Prostate gland (tissue), 2 donors: Measurements from ENCODE around the gene ARHGEF17. TPM values are rescaled to one million over a fixed set of nuclear protein-coding genes. Genes with fewer than 3 reads are reported as not detected.

Experiments
- DNase-seq: peaks from one replicate; pipeline ENCODE4 v3.0.0-alpha.2; 2019; ENCODE audit warnings: low spot score
- H3K27ac ChIP-seq, 2 donors: fragments of 200-600 bp; sonication (generic); 2 replicates each; pipeline ENCODE4 v1.5.1; 2017 to 2019
- H3K27me3 ChIP-seq: fragments of 200-600 bp; sonication (generic); replicated peaks from 2 replicates; pipeline ENCODE4 v1.5.1; 2019; ENCODE audit not compliant: insufficient read depth
- H3K36me3 ChIP-seq, 2 donors: fragments of 200-600 bp; sonication (generic); 1 replicate in 1 of 2; 2 replicates in 1 of 2; pipeline versions ENCODE4 v1.5.1 to v1.8.1; 2017 to 2019
- H3K4me1 ChIP-seq: fragments of 200-600 bp; sonication (generic); replicated peaks from 2 replicates; pipeline ENCODE4 v1.5.1; 2019
- H3K4me3 ChIP-seq, 2 donors: fragments of 200-600 bp; sonication (generic); 2 replicates each; pipeline ENCODE4 v1.5.1; 2017 to 2019
- H3K9me3 ChIP-seq: fragments of 200-600 bp; sonication (generic); 2 replicates; pipeline ENCODE4 v1.5.1; 2017
- POLR2A ChIP-seq: fragments of 450-650 bp; IDR thresholded peaks from one replicate; pipeline ENCODE4 v1.6.1; 2016; ENCODE audit warnings: antibody characterized with exemption, mild to moderate bottlenecking
- POLR2AphosphoS5 ChIP-seq: sonication (generic); formaldehyde crosslinking; IDR thresholded peaks from one replicate; pipeline ENCODE4 v1.6.1; 2017; ENCODE audit warnings: antibody characterized with exemption
- WGBS: methylation state at CpG from one replicate; pipeline ENCODE4 v1.1.5; 2018; 5-methylcytosine and 5-hydroxymethylcytosine counted together
- intact Hi-C: fragments of 100-400 bp; cut with DNase I; formaldehyde crosslinking; loops from one replicate; pipeline ENCODE4 v1.14.2; 2022
- total RNA-seq, 2 donors: library from RNA; depleted of rRNA; stranded (reverse); fragments of >200 nt; gene quantifications; one replicate each; pipeline ENCODE4 v1.1.0, GENCODE V29; 2016
- TF ChIP-seq, protein P1 (sequence below), 4 experiments: fragments of 200-600 bp in 2 of 4; fragments of 450-650 bp in 2 of 4; sonication (generic) in 2 of 4; IDR thresholded peaks; 1 replicate in 3 of 4; 2 replicates in 1 of 4; pipeline ENCODE4 v1.5.1; 2016 to 2019; ENCODE audit warnings: antibody characterized with exemption in 4 of 4, mild to moderate bottlenecking in 2 of 4, moderate library complexity in 2 of 4

Gene ARHGEF17
- total RNA-seq, 2 donors from 2014 or later, result 34.0 to 66.9 TPM

DNA sequence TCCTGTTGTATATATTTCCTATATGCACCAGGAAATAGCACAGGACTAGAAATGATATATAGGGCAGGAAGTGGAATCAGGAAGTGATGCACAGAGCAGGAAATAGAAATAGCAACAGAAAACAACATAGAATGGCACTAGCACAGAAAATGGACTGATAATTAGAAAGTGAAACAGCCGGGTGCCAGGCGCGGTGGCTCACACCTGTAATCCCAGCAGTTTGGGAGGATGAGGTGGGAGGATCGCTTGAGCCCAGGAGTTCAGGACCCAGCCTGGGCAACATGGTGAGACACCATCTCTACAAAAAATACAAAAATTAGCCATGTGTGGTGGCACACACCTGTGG is 58.2 kb downstream of the ARHGEF17 start:
- TF ChIP-seq POLR2AphosphoS5 (no peak), POLR2A (no peak)
- TF ChIP-seq, protein P1, sequence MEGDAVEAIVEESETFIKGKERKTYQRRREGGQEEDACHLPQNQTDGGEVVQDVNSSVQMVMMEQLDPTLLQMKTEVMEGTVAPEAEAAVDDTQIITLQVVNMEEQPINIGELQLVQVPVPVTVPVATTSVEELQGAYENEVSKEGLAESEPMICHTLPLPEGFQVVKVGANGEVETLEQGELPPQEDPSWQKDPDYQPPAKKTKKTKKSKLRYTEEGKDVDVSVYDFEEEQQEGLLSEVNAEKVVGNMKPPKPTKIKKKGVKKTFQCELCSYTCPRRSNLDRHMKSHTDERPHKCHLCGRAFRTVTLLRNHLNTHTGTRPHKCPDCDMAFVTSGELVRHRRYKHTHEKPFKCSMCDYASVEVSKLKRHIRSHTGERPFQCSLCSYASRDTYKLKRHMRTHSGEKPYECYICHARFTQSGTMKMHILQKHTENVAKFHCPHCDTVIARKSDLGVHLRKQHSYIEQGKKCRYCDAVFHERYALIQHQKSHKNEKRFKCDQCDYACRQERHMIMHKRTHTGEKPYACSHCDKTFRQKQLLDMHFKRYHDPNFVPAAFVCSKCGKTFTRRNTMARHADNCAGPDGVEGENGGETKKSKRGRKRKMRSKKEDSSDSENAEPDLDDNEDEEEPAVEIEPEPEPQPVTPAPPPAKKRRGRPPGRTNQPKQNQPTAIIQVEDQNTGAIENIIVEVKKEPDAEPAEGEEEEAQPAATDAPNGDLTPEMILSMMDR (IDR thresholded peaks at IDR 0.05), result no peak
- DNase-seq, result no peak
- no peaks in the 10 kb centered on the region for H3K27me3 ChIP-seq
- no peaks in the 10 kb centered on the region for H3K9me3 ChIP-seq
- H3K27ac ChIP-seq, result no peak overlapping the region
- H3K36me3 ChIP-seq, result peaks cover 15 to 18% of the 10 kb centered on the region in 2 donors
- 86% methylated on average over 4 of the region's 4 CpGs for WGBS
- H3K4me3 ChIP-seq, result no peak overlapping the region
- intact Hi-C loops, result no loop called here
- no peaks in the 10 kb centered on the region for H3K4me1 ChIP-seq

GRCh38 chr11:73366953-73367352 is 58.9 kb downstream of the ARHGEF17 start:
- intact Hi-C loops, result no loop called here
- Histone ChIP-seq H3K9me3 (no peaks in the 10 kb centered on the region), H3K27me3 (no peaks in the 10 kb centered on the region), H3K4me3 (no peak overlapping the region), H3K4me1 (no peaks in the 10 kb centered on the region), H3K36me3 (peaks cover 15 to 18% of the 10 kb centered on the region in 2 donors), H3K27ac (no peak overlapping the region)
- WGBS, result 78% methylated on average over 6 of the region's 6 CpGs
- TF ChIP-seq, protein P1 (IDR thresholded peaks at IDR 0.05), result no peak
- no peak for TF ChIP-seq POLR2AphosphoS5
- TF ChIP-seq POLR2A, result no peak
- DNase-seq, result no peak

- Histone ChIP-seq H3K9me3 (no peaks in the 10 kb centered on the region), H3K4me3 (no peak overlapping the region), H3K27me3 (no peaks in the 10 kb centered on the region), H3K27ac (no peak overlapping the region), H3K36me3 (peaks cover 10 to 18% of the 10 kb centered on the region in 2 donors), H3K4me1 (no peaks in the 10 kb centered on the region)
- intact Hi-C loops, result no loop called here
- WGBS, result 83% methylated on average over 20 of the region's 20 CpGs
- DNase-seq, result no peak
- TF ChIP-seq, protein P1 (IDR thresholded peaks at IDR 0.05), result no peak
- TF ChIP-seq POLR2AphosphoS5, result no peak
- TF ChIP-seq POLR2A, result no peak
Observed at GRCh38 chr11:73367482-73368024, 59.5 kb downstream of the ARHGEF17 start.

DNA sequence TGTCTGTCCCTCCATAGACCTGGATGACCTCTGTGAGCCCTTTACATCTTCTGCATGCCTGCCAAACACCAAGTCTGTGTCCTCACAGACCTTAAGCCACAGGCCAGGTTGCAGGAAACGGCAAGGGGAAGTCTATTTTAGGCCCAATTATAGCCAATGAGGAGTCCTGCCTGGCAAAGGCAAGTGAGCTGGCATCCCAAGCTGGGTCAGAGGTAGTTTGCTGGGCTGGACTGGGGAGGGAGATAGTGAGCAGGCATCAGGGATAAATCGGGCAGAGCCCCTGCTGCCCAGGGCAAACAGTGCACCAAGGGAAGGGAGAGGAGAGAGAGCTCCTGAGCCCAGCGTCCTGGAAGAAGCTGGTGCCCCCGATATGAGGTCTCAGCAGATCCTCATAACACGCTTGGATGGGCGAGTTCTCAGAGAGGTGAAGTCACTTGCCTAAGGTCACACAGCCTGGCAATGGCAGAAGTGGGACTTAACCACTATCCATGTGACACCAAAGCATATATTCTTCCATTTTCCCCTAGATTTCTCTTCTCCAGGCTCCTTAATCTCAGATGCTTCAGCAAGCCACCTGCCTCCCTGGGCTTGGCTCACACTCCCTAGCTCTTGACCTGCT is 64.4 kb downstream of the ARHGEF17 start:
- TF ChIP-seq POLR2AphosphoS5 (no peak), POLR2A (no peak)
- TF ChIP-seq, protein P1 (IDR thresholded peaks at IDR 0.05), result no peak
- Histone ChIP-seq H3K9me3 (no peaks in the 10 kb centered on the region), H3K4me3 (no peak overlapping the region), H3K27ac (no peak overlapping the region), H3K36me3 (no peaks in the 10 kb centered on the region), H3K4me1 (peaks cover 3% of the 10 kb centered on the region), H3K27me3 (no peaks in the 10 kb centered on the region)
- 55% methylated on average over 6 of the region's 6 CpGs for WGBS
- DNase-seq, result no peak
- intact Hi-C loops, result no loop called here

DNA sequence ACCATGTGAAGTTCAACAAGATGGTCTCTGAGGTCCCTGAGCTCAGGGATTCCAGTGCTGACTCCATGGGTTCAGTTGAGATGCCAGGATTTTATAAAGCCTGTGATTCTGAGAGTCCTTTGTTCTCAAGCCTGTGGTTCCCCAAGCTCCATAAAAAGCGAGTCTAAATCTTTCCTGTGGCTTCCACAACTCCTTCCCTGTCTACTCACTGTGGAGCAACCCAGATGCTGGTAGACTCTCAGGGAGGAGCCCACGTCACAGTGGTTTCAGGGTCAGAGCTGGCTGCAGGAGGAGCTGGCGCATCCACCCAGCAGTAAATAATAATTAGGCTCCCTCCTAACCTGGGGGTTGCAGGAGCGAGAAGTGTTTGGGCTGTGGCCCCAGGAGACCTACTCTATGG is 66.1 kb downstream of the ARHGEF17 start:
- no peak for DNase-seq
- intact Hi-C loops, result no loop called here

More for the DNA sequence above, 66.1 kb downstream of the ARHGEF17 start:
- H3K27me3 ChIP-seq, result no peaks in the 10 kb centered on the region
- no peak for TF ChIP-seq POLR2AphosphoS5
- TF ChIP-seq, protein P1 (IDR thresholded peaks at IDR 0.05), result no peak
- no peak for TF ChIP-seq POLR2A
- no peak overlapping the region for H3K4me3 ChIP-seq
- H3K27ac ChIP-seq, result no peak overlapping the region
- WGBS, result 81% methylated on average over 4 of the region's 4 CpGs
- H3K36me3 ChIP-seq, result no peaks in the 10 kb centered on the region
- no peaks in the 10 kb centered on the region for H3K9me3 ChIP-seq
- peaks cover 4% of the 10 kb centered on the region for H3K4me1 ChIP-seq
